SK-N-SH (cell line): ENCODE data around the gene METTL26. TPM values are rescaled to one million over a fixed set of nuclear protein-coding genes. Genes with fewer than 3 reads are reported as not detected.

ENCODE experiments used
- CTCF ChIA-PET: fragments of 300-600, 350-600 bp; formaldehyde crosslinking; extraction: SDS; loops from one replicate; lab custom pipeline; 2021; lab: Yijun Ruan, JAX
- POLR2A ChIA-PET: fragments of 350-600 bp; sonication (Branson Sonifier 250); formaldehyde crosslinking; extraction: SDS; loops from one replicate; lab custom pipeline; 2020; ENCODE audit warnings: antibody characterized with exemption, inconsistent platforms; lab: Yijun Ruan, JAX
- DNase-seq: peaks from one replicate; pipeline ENCODE4 v3.0.0; 2012
- H2AFZ ChIP-seq: fragments of 200-600 bp; sonication (generic); 2 replicates; pipeline ENCODE4 v1.8.1; 2016; ENCODE audit warnings: antibody characterized with exemption, mild to moderate bottlenecking, low read depth
- H3F3A ChIP-seq: fragments of 200-600 bp; sonication (generic); replicated peaks from 2 replicates; pipeline ENCODE3; 2016; ENCODE audit warnings: antibody characterized with exemption, mild to moderate bottlenecking; ENCODE audit not compliant: insufficient read depth
- H3K27ac ChIP-seq, 2 experiments: fragments of 200-500 bp in 1 of 2; fragments of 200-600 bp in 1 of 2; sonication (Bioruptor generic) in 1 of 2; sonication (generic), shearing (Covaris generic) in 1 of 2; 2 replicates each; pipeline versions ENCODE4 v1.5.1 to v1.6.1; 2014 to 2016; ENCODE audit warnings: low read depth in 2 of 2, inconsistent platforms in 1 of 2, low read length in 1 of 2, mild to moderate bottlenecking in 1 of 2, mixed read lengths in 1 of 2
- H3K27me3 ChIP-seq: fragments of 200-600 bp; sonication (generic), shearing (Covaris generic); 2 replicates; pipeline ENCODE4 v1.6.1; 2016; ENCODE audit warnings: mixed run types; ENCODE audit not compliant: insufficient read depth
- H3K36me3 ChIP-seq, 2 experiments: fragments of 200-500 bp in 1 of 2; fragments of 200-600 bp in 1 of 2; sonication (Bioruptor generic) in 1 of 2; sonication (generic) in 1 of 2; replicated peaks in 1 of 2; 2 replicates each; pipeline versions ENCODE3 to v1.5.1; 2014 to 2016; ENCODE audit warnings: low read length in 1 of 2, mild to moderate bottlenecking in 1 of 2; ENCODE audit not compliant: insufficient read depth in 2 of 2, control insufficient read depth in 1 of 2
- H3K4me1 ChIP-seq, 2 experiments: fragments of 200-500 bp in 1 of 2; fragments of 200-600 bp in 1 of 2; sonication (Bioruptor generic) in 1 of 2; sonication (generic), shearing (Covaris generic) in 1 of 2; 2 replicates each; pipeline versions ENCODE4 v1.5.1 to v1.6.1; 2014 to 2016; ENCODE audit warnings: low read depth in 1 of 2, low read length in 1 of 2, mixed run types in 1 of 2; ENCODE audit not compliant: insufficient read depth in 2 of 2, control insufficient read depth in 1 of 2
- H3K4me2 ChIP-seq: fragments of 200-600 bp; sonication (generic), shearing (Covaris generic); 2 replicates; pipeline ENCODE4 v1.6.1; 2017; ENCODE audit warnings: mixed run types
- H3K4me3 ChIP-seq, 2 experiments: fragments of 200-500 bp in 1 of 2; fragments of 200-600 bp in 1 of 2; sonication (Bioruptor generic) in 1 of 2; sonication (generic), shearing (Covaris generic) in 1 of 2; 2 replicates each; pipeline versions ENCODE4 v1.5.1 to v1.8.1; 2014 to 2016; ENCODE audit warnings: low read depth in 2 of 2, inconsistent platforms in 1 of 2, low read length in 1 of 2, mild to moderate bottlenecking in 1 of 2, mixed read lengths in 1 of 2, moderate library complexity in 1 of 2
- H3K79me2 ChIP-seq: fragments of 200-600 bp; sonication (generic); 2 replicates; pipeline ENCODE4 v1.8.1; 2017; ENCODE audit warnings: mild to moderate bottlenecking; ENCODE audit not compliant: insufficient read depth
- H3K9ac ChIP-seq: fragments of 200-600 bp; sonication (generic); 2 replicates; pipeline ENCODE4 v1.6.1; 2017; ENCODE audit warnings: mixed run types
- H3K9me2 ChIP-seq: fragments of 200-600 bp; sonication (generic); 2 replicates; pipeline ENCODE4 v1.6.1; 2017; ENCODE audit warnings: mixed run types
- H3K9me3 ChIP-seq: fragments of 200-600 bp; sonication (generic); 2 replicates; pipeline ENCODE4 v1.6.1; 2017; ENCODE audit warnings: mixed run types, mild to moderate bottlenecking, moderate library complexity
- H4K20me1 ChIP-seq: fragments of 200-600 bp; sonication (generic); 2 replicates; pipeline ENCODE4 v1.6.1; 2017; ENCODE audit warnings: mild to moderate bottlenecking, mixed run types; ENCODE audit not compliant: insufficient read depth
- ELF1 ChIP-seq: IDR thresholded peaks from 2 replicates; pipeline ENCODE4 v1.4.0; 2012
- EP300 ChIP-seq, 2 experiments: IDR thresholded peaks; 2 replicates each; pipeline versions ENCODE4 v1.4.0 to v1.6.1; 2012; ENCODE audit warnings: borderline replicate concordance in 1 of 2, low read depth in 1 of 2, low read length in 1 of 2
- FOSL2 ChIP-seq: IDR thresholded peaks from 2 replicates; pipeline ENCODE4 v1.4.0; 2012; ENCODE audit warnings: low read depth, mild to moderate bottlenecking, moderate library complexity, borderline replicate concordance
- JUND ChIP-seq: IDR thresholded peaks from 2 replicates; pipeline ENCODE4 v1.4.0; 2012
- MEF2A ChIP-seq: IDR thresholded peaks from 2 replicates; pipeline ENCODE4 v1.4.0; 2012; ENCODE audit warnings: low read depth, borderline replicate concordance
- MXI1 ChIP-seq: IDR thresholded peaks from 2 replicates; pipeline ENCODE4 v1.6.1; 2012; ENCODE audit warnings: mild to moderate bottlenecking, low read depth, low read length, improper control_type of control experiment
- NRF1 ChIP-seq: IDR thresholded peaks from 2 replicates; pipeline ENCODE4 v1.6.1; 2012; ENCODE audit warnings: low read depth, mild to moderate bottlenecking, low read length
- POLR2AphosphoS5 ChIP-seq: IDR thresholded peaks from 2 replicates; pipeline ENCODE4 v1.6.1; 2012; ENCODE audit warnings: low read depth, low read length
- RAD21 ChIP-seq: IDR thresholded peaks from 2 replicates; pipeline ENCODE4 v1.6.1; 2012; ENCODE audit warnings: mild to moderate bottlenecking, low read length
- RXRA ChIP-seq: IDR thresholded peaks from 2 replicates; pipeline ENCODE4 v1.4.0; 2012; ENCODE audit warnings: low read depth, mild to moderate bottlenecking, borderline replicate concordance
- SIN3A ChIP-seq: IDR thresholded peaks from 2 replicates; pipeline ENCODE4 v1.6.1; 2012; ENCODE audit warnings: low read depth, mild to moderate bottlenecking, low read length, moderate library complexity, borderline replicate concordance
- SMC3 ChIP-seq: IDR thresholded peaks from 2 replicates; pipeline ENCODE4 v1.6.1; 2012; ENCODE audit warnings: low read depth, low read length, improper control_type of control experiment
- TAF1 ChIP-seq: IDR thresholded peaks from 2 replicates; pipeline ENCODE4 v1.6.1; 2012; ENCODE audit warnings: low read depth, mild to moderate bottlenecking, low read length, moderate library complexity, borderline replicate concordance
- TEAD4 ChIP-seq: IDR thresholded peaks from 2 replicates; pipeline ENCODE4 v1.4.0; 2012; ENCODE audit warnings: mild to moderate bottlenecking, borderline replicate concordance; ENCODE audit not compliant: insufficient read depth
- WGBS: methylation state at CpG from one replicate; pipeline ENCODE4 v1.1.6; 2017; ENCODE audit warnings: low lambda C conversion rate; 5-methylcytosine and 5-hydroxymethylcytosine counted together
- polyA plus RNA-seq, 3 experiments: library from polyadenylated mRNA; depleted of rRNA; stranded (reverse); fragments of >200 nt; gene quantifications; 2 replicates each; pipeline ENCODE4 v1.2.3, GENCODE V29; 2012
- TF ChIP-seq, protein P1 (sequence below): IDR thresholded peaks from 2 replicates; pipeline ENCODE4 v1.4.0; 2012; ENCODE audit warnings: low read depth, borderline replicate concordance
- TF ChIP-seq, protein P2 (sequence below): fragments of 150-350 bp; IDR thresholded peaks from 2 replicates; pipeline ENCODE4 v1.6.1; 2016; ENCODE audit warnings: mild to moderate bottlenecking, low read depth, low read length
- TF ChIP-seq, protein P3 (sequence below): IDR thresholded peaks from 2 replicates; pipeline ENCODE4 v1.4.0; 2012; ENCODE audit warnings: low read depth, borderline replicate concordance
- TF ChIP-seq, protein P4 (sequence below): IDR thresholded peaks from 2 replicates; pipeline ENCODE4 v1.6.1; 2012; ENCODE audit warnings: mild to moderate bottlenecking, low read depth, low read length, moderate library complexity

Gene METTL26
- polyA plus RNA-seq, 1 of the 3 experiments (the other 2 are of a cell fraction), result 167 TPM

DNA sequence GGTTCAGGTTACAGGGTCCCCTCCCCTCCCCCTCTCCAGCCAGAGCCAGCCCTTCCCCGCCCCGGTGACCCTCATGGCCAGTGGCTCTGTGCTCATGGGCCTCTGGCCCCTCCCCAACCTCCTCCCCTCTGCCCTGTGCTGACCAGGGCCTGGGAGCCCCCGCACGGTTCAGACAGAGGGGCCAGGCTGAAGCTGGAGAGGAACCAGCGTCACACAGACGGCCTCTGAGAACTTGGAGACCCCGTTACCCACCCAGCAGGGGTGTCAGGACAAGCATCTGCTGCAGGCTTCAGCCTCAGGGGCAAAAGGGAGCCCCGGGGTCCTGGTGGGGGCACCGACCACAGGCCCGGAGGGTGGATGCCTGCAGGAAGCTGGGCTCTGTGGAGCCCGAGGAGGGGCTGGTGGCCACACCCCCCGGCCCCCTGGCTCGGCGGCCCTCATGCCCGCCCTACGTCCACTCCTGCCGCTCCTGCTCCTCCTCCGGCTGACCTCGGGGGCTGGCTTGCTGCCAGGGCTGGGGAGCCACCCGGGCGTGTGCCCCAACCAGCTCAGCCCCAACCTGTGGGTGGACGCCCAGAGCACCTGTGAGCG is 5.2 kb downstream of the METTL26 start, which contains the start of gene WFIKKN1:
TSS of gene WFIKKN1 (plus strand) at position 171 of the 591 bp plus-strand sequence. CDS start at position 440, 269 bp downstream.
- Histone ChIP-seq H3K4me3 (no peak within 1 kb of the TSS), H3F3A (no peaks in the 10 kb centered on the region), H3K9me3 (no peaks in the 10 kb centered on the region), H3K36me3 (peaks cover 0 to 18% of the 10 kb centered on the region in 2 experiments), H2AFZ (no peak within 1 kb of the TSS), H3K79me2 (peaks cover 11% of the 10 kb centered on the region; the same call in 1 of the 2 replicates), H3K27ac (peak within 1 kb of the TSS in 1 of 2 experiments; percentile 50; a peak in 1 of 4 replicates), H3K9ac (no peak within 1 kb of the TSS), H4K20me1 (no peaks in the 10 kb centered on the region), H3K4me2 (no peak within 1 kb of the TSS), H3K4me1 (peaks cover 10 to 36% of the 10 kb centered on the region in 2 experiments; a peak in 3 of 4 replicates), H3K9me2 (no peaks in the 10 kb centered on the region), H3K27me3 (no peaks in the 10 kb centered on the region)
- 60% methylated on average over 2 of the region's 23 CpGs for WGBS
- ChIA-PET POLR2A (no interaction called here), CTCF (interaction anchor here (0.9 to 1.4 kb wide), 2 partner anchors 17 to 18 kb away, joined by 4 to 6 read pairs; partner anchors contain the start of gene WDR90)
- DNase-seq, result peak; percentile 71
- TF ChIP-seq EP300 (IDR thresholded peaks at IDR 0.05; ENCODE audit: borderline replicate concordance in 1 of 2, low read depth in 1 of 2, low read length in 1 of 2) (no peak), POLR2AphosphoS5 (0 out of 2 replicates have a peak, but pooled peaks have one; percentile 3)
- TF ChIP-seq, protein P1, sequence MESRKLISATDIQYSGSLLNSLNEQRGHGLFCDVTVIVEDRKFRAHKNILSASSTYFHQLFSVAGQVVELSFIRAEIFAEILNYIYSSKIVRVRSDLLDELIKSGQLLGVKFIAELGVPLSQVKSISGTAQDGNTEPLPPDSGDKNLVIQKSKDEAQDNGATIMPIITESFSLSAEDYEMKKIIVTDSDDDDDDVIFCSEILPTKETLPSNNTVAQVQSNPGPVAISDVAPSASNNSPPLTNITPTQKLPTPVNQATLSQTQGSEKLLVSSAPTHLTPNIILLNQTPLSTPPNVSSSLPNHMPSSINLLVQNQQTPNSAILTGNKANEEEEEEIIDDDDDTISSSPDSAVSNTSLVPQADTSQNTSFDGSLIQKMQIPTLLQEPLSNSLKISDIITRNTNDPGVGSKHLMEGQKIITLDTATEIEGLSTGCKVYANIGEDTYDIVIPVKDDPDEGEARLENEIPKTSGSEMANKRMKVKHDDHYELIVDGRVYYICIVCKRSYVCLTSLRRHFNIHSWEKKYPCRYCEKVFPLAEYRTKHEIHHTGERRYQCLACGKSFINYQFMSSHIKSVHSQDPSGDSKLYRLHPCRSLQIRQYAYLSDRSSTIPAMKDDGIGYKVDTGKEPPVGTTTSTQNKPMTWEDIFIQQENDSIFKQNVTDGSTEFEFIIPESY, result no peak

DNA sequence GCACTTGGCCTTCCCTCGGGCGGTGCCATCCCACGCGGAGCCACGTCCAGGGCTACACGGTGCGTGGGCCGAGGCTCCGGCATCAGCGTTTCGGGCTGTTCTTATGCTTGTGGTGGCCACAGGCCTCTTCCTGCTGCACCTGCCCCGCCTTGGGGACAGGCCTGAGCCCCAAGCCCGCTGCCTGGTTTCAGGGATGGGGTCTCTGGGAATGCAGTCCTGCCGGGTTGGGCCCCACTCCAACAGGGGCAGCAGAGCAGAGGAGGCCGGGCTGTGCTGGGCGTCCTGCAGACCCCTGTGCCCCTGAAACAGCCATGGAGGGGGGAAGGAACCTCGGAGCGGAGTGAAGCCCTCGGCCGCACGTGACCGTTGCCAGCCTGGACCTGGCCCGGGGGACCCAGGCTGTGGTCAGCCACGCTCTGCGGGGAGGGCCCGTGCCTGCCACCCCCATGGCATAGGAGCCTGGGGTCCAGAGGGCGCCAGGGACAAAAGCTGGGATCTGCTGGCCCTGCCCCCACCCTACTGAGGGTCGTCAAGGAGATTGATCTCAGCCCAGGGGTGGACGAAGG is 5.8 kb downstream of the METTL26 start:
- no peak for DNase-seq
- H3K9me3 ChIP-seq, result no peaks in the 10 kb centered on the region
- H3K9me2 ChIP-seq, result no peaks in the 10 kb centered on the region
- H3K36me3 ChIP-seq, result peaks cover 0 to 19% of the 10 kb centered on the region in 2 experiments
- H3K27ac ChIP-seq, result peak overlapping the region in 1 of 2 experiments; percentile 50; a peak in 1 of 4 replicates
- CTCF ChIA-PET, result interaction anchor here (0.9 to 1.4 kb wide), 2 partner anchors 18 to 19 kb away, joined by 4 to 6 read pairs; partner anchors contain the start of gene WDR90
- no peak overlapping the region for H2AFZ ChIP-seq
- H3K9ac ChIP-seq, result no peak overlapping the region
- H3K4me1 ChIP-seq, result peaks cover 10 to 34% of the 10 kb centered on the region in 2 experiments; a peak in 3 of 4 replicates
- POLR2A ChIA-PET, result interaction anchor here (0.9 kb wide), 2 partner anchors 29 to 60 kb away, joined by 3 read pairs; no protein-coding TSS in a partner anchor
- H3K4me2 ChIP-seq, result no peak overlapping the region
- WGBS, result 83% methylated on average over 11 of the region's 29 CpGs
- no peak overlapping the region for H3K4me3 ChIP-seq
- no peaks in the 10 kb centered on the region for H3K27me3 ChIP-seq
- H3F3A ChIP-seq, result no peaks in the 10 kb centered on the region
- H3K79me2 ChIP-seq, result peaks cover 5% of the 10 kb centered on the region; the same call in 1 of the 2 replicates
- no peaks in the 10 kb centered on the region for H4K20me1 ChIP-seq
- no peak for TF ChIP-seq TEAD4
- TF ChIP-seq FOSL2, result no peak
- no peak for TF ChIP-seq SIN3A
- no peak for TF ChIP-seq NRF1
- TF ChIP-seq JUND, result no peak
- no peak for TF ChIP-seq RAD21
- no peak for TF ChIP-seq ELF1
- no peak for TF ChIP-seq TAF1
- no peak for TF ChIP-seq RXRA
- no peak for TF ChIP-seq MEF2A
- TF ChIP-seq, protein P2, sequence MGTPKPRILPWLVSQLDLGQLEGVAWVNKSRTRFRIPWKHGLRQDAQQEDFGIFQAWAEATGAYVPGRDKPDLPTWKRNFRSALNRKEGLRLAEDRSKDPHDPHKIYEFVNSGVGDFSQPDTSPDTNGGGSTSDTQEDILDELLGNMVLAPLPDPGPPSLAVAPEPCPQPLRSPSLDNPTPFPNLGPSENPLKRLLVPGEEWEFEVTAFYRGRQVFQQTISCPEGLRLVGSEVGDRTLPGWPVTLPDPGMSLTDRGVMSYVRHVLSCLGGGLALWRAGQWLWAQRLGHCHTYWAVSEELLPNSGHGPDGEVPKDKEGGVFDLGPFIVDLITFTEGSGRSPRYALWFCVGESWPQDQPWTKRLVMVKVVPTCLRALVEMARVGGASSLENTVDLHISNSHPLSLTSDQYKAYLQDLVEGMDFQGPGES, result no peak
- TF ChIP-seq SMC3, result no peak
- TF ChIP-seq POLR2AphosphoS5, result no peak
- TF ChIP-seq, protein P3, sequence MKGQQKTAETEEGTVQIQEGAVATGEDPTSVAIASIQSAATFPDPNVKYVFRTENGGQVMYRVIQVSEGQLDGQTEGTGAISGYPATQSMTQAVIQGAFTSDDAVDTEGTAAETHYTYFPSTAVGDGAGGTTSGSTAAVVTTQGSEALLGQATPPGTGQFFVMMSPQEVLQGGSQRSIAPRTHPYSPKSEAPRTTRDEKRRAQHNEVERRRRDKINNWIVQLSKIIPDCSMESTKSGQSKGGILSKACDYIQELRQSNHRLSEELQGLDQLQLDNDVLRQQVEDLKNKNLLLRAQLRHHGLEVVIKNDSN, result no peak
- TF ChIP-seq MXI1, result no peak
- TF ChIP-seq, protein P4, sequence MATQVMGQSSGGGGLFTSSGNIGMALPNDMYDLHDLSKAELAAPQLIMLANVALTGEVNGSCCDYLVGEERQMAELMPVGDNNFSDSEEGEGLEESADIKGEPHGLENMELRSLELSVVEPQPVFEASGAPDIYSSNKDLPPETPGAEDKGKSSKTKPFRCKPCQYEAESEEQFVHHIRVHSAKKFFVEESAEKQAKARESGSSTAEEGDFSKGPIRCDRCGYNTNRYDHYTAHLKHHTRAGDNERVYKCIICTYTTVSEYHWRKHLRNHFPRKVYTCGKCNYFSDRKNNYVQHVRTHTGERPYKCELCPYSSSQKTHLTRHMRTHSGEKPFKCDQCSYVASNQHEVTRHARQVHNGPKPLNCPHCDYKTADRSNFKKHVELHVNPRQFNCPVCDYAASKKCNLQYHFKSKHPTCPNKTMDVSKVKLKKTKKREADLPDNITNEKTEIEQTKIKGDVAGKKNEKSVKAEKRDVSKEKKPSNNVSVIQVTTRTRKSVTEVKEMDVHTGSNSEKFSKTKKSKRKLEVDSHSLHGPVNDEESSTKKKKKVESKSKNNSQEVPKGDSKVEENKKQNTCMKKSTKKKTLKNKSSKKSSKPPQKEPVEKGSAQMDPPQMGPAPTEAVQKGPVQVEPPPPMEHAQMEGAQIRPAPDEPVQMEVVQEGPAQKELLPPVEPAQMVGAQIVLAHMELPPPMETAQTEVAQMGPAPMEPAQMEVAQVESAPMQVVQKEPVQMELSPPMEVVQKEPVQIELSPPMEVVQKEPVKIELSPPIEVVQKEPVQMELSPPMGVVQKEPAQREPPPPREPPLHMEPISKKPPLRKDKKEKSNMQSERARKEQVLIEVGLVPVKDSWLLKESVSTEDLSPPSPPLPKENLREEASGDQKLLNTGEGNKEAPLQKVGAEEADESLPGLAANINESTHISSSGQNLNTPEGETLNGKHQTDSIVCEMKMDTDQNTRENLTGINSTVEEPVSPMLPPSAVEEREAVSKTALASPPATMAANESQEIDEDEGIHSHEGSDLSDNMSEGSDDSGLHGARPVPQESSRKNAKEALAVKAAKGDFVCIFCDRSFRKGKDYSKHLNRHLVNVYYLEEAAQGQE, result no peak
